Measurements from ENCODE around the gene ACBD4. TPM values are rescaled to one million over a fixed set of nuclear protein-coding genes. Genes with fewer than 3 reads are reported as not detected.

ACBD4 gene
- total RNA-seq, 1 experiment from 2014 or later, result 1.4 TPM

GRCh38 chr17:45098081-45098868 lies 37.2 kb upstream of the ACBD4 start:
- ChIA-PET CTCF (interaction anchor here (0.6 to 0.9 kb wide), 2 partner anchors 27 to 74 kb away, joined by 3 read pairs; no protein-coding TSS in a partner anchor), POLR2A (ENCODE audit: low non-redundant PET) (no interaction called here)
- Histone ChIP-seq H3K27ac (ENCODE audit: low read depth, low read length, poor library complexity, severe bottlenecking) (no peak overlapping the region), H3K9me3 (ENCODE audit: low read depth, low read length, poor library complexity, severe bottlenecking) (no peaks in the 10 kb centered on the region), H3K36me3 (ENCODE audit: insufficient read depth, low read length, poor library complexity, severe bottlenecking) (peaks cover 48% of the 10 kb centered on the region), H3K4me1 (ENCODE audit: insufficient read depth, low read length, poor library complexity, severe bottlenecking) (no peaks in the 10 kb centered on the region), H3K4me3 (ENCODE audit: low read depth, low read length, poor library complexity, severe bottlenecking) (no peak overlapping the region), H3K27me3 (replicated peaks; ENCODE audit: insufficient read depth, low read depth, low read length, poor library complexity) (no peaks in the 10 kb centered on the region)
- no peak for TF ChIP-seq CTCF (conservative IDR thresholded peaks at IDR 0.05; ENCODE audit: low read depth, low read length)
- TF ChIP-seq EZH2 (IDR thresholded peaks at IDR 0.05; ENCODE audit: borderline replicate concordance, low read depth, low read length, poor library complexity, severe bottlenecking), result no peak
- intact Hi-C loops (cut with micrococcal nuclease; ENCODE audit: unreplicated experiment), result loop anchor here (10.0 kb wide), 1 partner anchor 323 kb away; no protein-coding TSS in a partner anchor
- BruUV-seq (replicated peaks), result no TSS peak
- no peak for DNase-seq (ENCODE audit: low spot score)

- no peaks in the 10 kb centered on the region for H3K27me3 ChIP-seq (replicated peaks; ENCODE audit: insufficient read depth, low read depth, low read length, poor library complexity)
- intact Hi-C loops (cut with micrococcal nuclease; ENCODE audit: unreplicated experiment), result loop anchor here (10.0 kb wide), 1 partner anchor 324 kb away; no protein-coding TSS in a partner anchor
- H3K4me3 ChIP-seq (ENCODE audit: low read depth, low read length, poor library complexity, severe bottlenecking), result no peak overlapping the region
- ChIA-PET CTCF (interaction anchor here (0.6 to 0.9 kb wide), 3 partner anchors 10 to 74 kb away, joined by 3 to 4 read pairs (median 3); no protein-coding TSS in a partner anchor), POLR2A (ENCODE audit: low non-redundant PET) (no interaction called here)
- no peak overlapping the region for H3K27ac ChIP-seq (ENCODE audit: low read depth, low read length, poor library complexity, severe bottlenecking)
- TF ChIP-seq CTCF (conservative IDR thresholded peaks at IDR 0.05; ENCODE audit: low read depth, low read length) (peak; percentile 62), EZH2 (IDR thresholded peaks at IDR 0.05; ENCODE audit: borderline replicate concordance, low read depth, low read length, poor library complexity, severe bottlenecking) (no peak)
- BruUV-seq (replicated peaks), result no TSS peak
- no peaks in the 10 kb centered on the region for H3K9me3 ChIP-seq (ENCODE audit: low read depth, low read length, poor library complexity, severe bottlenecking)
- H3K36me3 ChIP-seq (ENCODE audit: insufficient read depth, low read length, poor library complexity, severe bottlenecking), result peaks cover 50% of the 10 kb centered on the region
- no peaks in the 10 kb centered on the region for H3K4me1 ChIP-seq (ENCODE audit: insufficient read depth, low read length, poor library complexity, severe bottlenecking)
- peak; percentile 63 for DNase-seq (ENCODE audit: low spot score)
Observed at GRCh38 chr17:45098869-45099616, 36.4 kb upstream of the ACBD4 start.

GRCh38 chr17:45101546-45101882 lies 34.0 kb upstream of the ACBD4 start:
- Histone ChIP-seq H3K27ac (ENCODE audit: low read depth, low read length, poor library complexity, severe bottlenecking) (no peak overlapping the region), H3K9me3 (ENCODE audit: low read depth, low read length, poor library complexity, severe bottlenecking) (no peaks in the 10 kb centered on the region), H3K36me3 (ENCODE audit: insufficient read depth, low read length, poor library complexity, severe bottlenecking) (peaks cover 53% of the 10 kb centered on the region), H3K4me3 (ENCODE audit: low read depth, low read length, poor library complexity, severe bottlenecking) (no peak overlapping the region), H3K27me3 (replicated peaks; ENCODE audit: insufficient read depth, low read depth, low read length, poor library complexity) (no peaks in the 10 kb centered on the region), H3K4me1 (ENCODE audit: insufficient read depth, low read length, poor library complexity, severe bottlenecking) (no peaks in the 10 kb centered on the region)
- ChIA-PET POLR2A (ENCODE audit: low non-redundant PET) (no interaction called here), CTCF (interaction anchor here (0.7 kb wide), 1 partner anchor 107 kb away, joined by 5 read pairs; no protein-coding TSS in a partner anchor)
- TF ChIP-seq EZH2 (IDR thresholded peaks at IDR 0.05; ENCODE audit: borderline replicate concordance, low read depth, low read length, poor library complexity, severe bottlenecking) (no peak), CTCF (conservative IDR thresholded peaks at IDR 0.05; ENCODE audit: low read depth, low read length) (no peak)
- no peak for DNase-seq (ENCODE audit: low spot score)
- BruUV-seq (replicated peaks), result no TSS peak
- intact Hi-C loops (cut with micrococcal nuclease; ENCODE audit: unreplicated experiment), result no loop called here
